Gastrocnemius medialis (tissue), 4 donors: ENCODE measurements around the gene LPCAT2. TPM values are rescaled to one million over a fixed set of nuclear protein-coding genes. Genes with fewer than 3 reads are reported as not detected.

Experiments
- ATAC-seq, 2 donors: fragments of 150-250 bp; one replicate each; pipeline ENCODE4 v1.9.1; 2016
- DNase-seq, 2 donors: peaks; one replicate each; pipeline ENCODE4 v3.0.0-alpha.2; 2019
- H3K27ac ChIP-seq, 4 donors: fragments of 200-600 bp; sonication (generic); 1 replicate in 1 of 4; 2 replicates in 3 of 4; pipeline ENCODE4 v1.5.1; 2016 to 2018; ENCODE audit warnings: mild to moderate bottlenecking in 2 of 4, moderate library complexity in 1 of 4
- H3K27me3 ChIP-seq, 3 donors: fragments of 200-600 bp; sonication (generic) in 2 of 3; 1 replicate in 1 of 3; 2 replicates in 2 of 3; pipeline versions ENCODE4 v1.5.1 to v1.6.0; 2016 to 2019; ENCODE audit warnings: mild to moderate bottlenecking in 1 of 3, moderate library complexity in 1 of 3
- H3K36me3 ChIP-seq, 2 donors: fragments of 200-600 bp; sonication (generic) in 1 of 2; one replicate each; pipeline ENCODE4 v1.5.1; 2017 to 2018
- H3K4me1 ChIP-seq, 2 donors: fragments of 200-600 bp; sonication (generic) in 1 of 2; one replicate each; pipeline ENCODE4 v1.5.1; 2016 to 2017; ENCODE audit warnings: mild to moderate bottlenecking in 2 of 2
- H3K4me3 ChIP-seq, 4 donors: fragments of 200-600 bp; sonication (generic) in 3 of 4; 1 replicate in 1 of 4; 2 replicates in 3 of 4; pipeline ENCODE4 v1.5.1; 2016 to 2019; ENCODE audit warnings: mild to moderate bottlenecking in 2 of 4
- H3K9me3 ChIP-seq, 3 donors: fragments of 200-600 bp; sonication (generic) in 2 of 3; 1 replicate in 1 of 3; 2 replicates in 2 of 3; pipeline ENCODE4 v1.5.1; 2016 to 2019
- POLR2A ChIP-seq, 2 donors: fragments of 450-650 bp; IDR thresholded peaks; one replicate each; pipeline ENCODE4 v1.6.1; 2017; ENCODE audit warnings: antibody characterized with exemption in 2 of 2, mild to moderate bottlenecking in 2 of 2, moderate library complexity in 2 of 2
- in situ Hi-C, 4 donors: fragments of 200-750 bp; cut with MboI; loops; one replicate each; pipeline versions ENCODE4 v1.15.0 to v1.8.0; 2017; ENCODE audit warnings: low sequenced_read_pairs in 4 of 4
- intact Hi-C: fragments of 100-400 bp; cut with DNase I; formaldehyde crosslinking; loops from one replicate; pipeline ENCODE4 v1.15.1; 2023; ENCODE audit warnings: low total_unique reads
- total RNA-seq, 4 donors: library from RNA; depleted of rRNA; stranded (reverse); fragments of >200 nt; gene quantifications; one replicate each; pipeline versions ENCODE4 v1.1.0 to v1.2.3, GENCODE V29; 2016
- TF ChIP-seq, protein P1 (sequence below), 5 experiments: fragments of 450-650 bp in 3 of 5; fragments of 200-600 bp in 2 of 5; sonication (generic) in 2 of 5; IDR thresholded peaks in 4 of 5; conservative IDR thresholded peaks in 1 of 5; 1 replicate in 4 of 5; 2 replicates in 1 of 5; pipeline ENCODE4 v1.5.1; 2016 to 2019; ENCODE audit warnings: antibody characterized with exemption in 5 of 5, mild to moderate bottlenecking in 3 of 5, moderate library complexity in 3 of 5

Gene LPCAT2
- total RNA-seq, 4 donors from 2014 or later = 1.2 to 6.7 (median 4.7) TPM

DNA sequence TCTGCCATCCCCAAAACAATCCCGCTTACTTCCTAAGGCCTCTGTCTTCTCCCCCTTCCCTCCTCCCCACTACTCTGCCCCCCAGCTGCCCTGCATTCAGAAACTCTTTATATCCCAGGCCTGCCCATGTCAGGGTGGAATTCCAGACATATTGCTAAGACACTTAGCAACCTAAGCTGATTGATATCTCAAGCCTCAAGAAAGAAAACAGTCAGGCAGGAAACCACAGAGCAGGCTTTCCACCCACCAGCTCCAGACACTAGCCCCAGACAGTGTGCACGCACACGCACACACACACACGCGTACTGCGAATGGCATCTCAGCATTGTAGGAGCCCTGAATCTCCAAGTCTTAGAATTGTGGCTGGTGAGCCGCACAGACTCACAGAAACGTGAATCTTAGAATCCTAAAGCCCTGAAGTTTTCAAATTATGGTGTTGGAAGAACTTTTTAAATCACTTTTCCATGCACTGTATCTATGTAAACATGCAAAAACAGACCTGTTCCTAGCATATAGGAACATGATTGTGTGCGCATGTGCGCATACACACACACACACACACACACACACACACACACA, 8.8 kb upstream of the LPCAT2 start:
- intact Hi-C loops (loop anchor here (5.0 kb wide), 1 partner anchor 42 kb away; no protein-coding TSS in a partner anchor), in situ Hi-C loops (no loop called here)
- H3K27ac ChIP-seq = peak overlapping the region in 1 of 4 donors; percentile 13
- DNase-seq (no peak), ATAC-seq (no peak)
- peaks cover 0 to 10% of the 10 kb centered on the region in 2 donors for H3K36me3 ChIP-seq
- H3K9me3 ChIP-seq = no peaks in the 10 kb centered on the region
- H3K4me3 ChIP-seq = no peak overlapping the region
- TF ChIP-seq POLR2A (IDR thresholded peaks at IDR 0.05) = no peak
- TF ChIP-seq, protein P1, sequence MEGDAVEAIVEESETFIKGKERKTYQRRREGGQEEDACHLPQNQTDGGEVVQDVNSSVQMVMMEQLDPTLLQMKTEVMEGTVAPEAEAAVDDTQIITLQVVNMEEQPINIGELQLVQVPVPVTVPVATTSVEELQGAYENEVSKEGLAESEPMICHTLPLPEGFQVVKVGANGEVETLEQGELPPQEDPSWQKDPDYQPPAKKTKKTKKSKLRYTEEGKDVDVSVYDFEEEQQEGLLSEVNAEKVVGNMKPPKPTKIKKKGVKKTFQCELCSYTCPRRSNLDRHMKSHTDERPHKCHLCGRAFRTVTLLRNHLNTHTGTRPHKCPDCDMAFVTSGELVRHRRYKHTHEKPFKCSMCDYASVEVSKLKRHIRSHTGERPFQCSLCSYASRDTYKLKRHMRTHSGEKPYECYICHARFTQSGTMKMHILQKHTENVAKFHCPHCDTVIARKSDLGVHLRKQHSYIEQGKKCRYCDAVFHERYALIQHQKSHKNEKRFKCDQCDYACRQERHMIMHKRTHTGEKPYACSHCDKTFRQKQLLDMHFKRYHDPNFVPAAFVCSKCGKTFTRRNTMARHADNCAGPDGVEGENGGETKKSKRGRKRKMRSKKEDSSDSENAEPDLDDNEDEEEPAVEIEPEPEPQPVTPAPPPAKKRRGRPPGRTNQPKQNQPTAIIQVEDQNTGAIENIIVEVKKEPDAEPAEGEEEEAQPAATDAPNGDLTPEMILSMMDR (IDR thresholded peaks at IDR 0.05 in 4 of 5, conservative IDR thresholded peaks at IDR 0.05 in 1 of 5) = no peak
- H3K4me1 ChIP-seq = peaks cover 21 to 26% of the 10 kb centered on the region in 2 donors
- H3K27me3 ChIP-seq = no peaks in the 10 kb centered on the region

DNA sequence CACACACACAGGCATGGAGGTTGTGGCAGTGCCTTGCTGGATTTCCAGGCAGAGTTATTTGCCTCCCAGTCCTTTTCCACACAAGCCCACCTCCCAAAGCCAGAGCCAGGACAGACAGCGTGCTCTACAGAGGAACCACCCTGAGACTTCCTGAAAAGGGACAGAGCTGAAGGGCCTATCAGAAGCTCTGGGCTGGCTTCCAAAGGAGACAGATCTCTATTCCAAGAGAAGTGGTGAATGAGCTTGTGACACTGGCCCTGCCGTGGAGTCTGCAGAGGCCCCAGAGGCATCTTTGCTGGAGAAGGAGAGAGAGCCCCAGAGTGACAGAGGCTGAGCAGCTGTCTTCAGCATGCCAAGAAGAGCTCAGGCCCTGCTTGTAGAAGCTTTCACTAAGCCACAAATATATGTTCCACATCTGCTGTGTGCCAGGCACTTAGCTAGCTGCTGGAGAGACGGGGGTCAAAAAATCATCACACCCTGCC, 8.3 kb upstream of the LPCAT2 start:
- no peaks in the 10 kb centered on the region for H3K9me3 ChIP-seq
- peaks cover 21 to 23% of the 10 kb centered on the region in 2 donors for H3K4me1 ChIP-seq
- no peak for TF ChIP-seq POLR2A (IDR thresholded peaks at IDR 0.05)
- TF ChIP-seq, protein P1 (IDR thresholded peaks at IDR 0.05 in 4 of 5, conservative IDR thresholded peaks at IDR 0.05 in 1 of 5) = no peak
- DNase-seq = peak; percentile 36 to 50
- H3K36me3 ChIP-seq = peaks cover 0 to 10% of the 10 kb centered on the region in 2 donors
- H3K4me3 ChIP-seq = no peak overlapping the region
- in situ Hi-C loops = no loop called here
- peak overlapping the region in 1 of 4 donors; percentile 13 for H3K27ac ChIP-seq
- no peaks in the 10 kb centered on the region for H3K27me3 ChIP-seq
- peak; percentile 45 to 76 for ATAC-seq
- intact Hi-C loops = no loop called here

DNA sequence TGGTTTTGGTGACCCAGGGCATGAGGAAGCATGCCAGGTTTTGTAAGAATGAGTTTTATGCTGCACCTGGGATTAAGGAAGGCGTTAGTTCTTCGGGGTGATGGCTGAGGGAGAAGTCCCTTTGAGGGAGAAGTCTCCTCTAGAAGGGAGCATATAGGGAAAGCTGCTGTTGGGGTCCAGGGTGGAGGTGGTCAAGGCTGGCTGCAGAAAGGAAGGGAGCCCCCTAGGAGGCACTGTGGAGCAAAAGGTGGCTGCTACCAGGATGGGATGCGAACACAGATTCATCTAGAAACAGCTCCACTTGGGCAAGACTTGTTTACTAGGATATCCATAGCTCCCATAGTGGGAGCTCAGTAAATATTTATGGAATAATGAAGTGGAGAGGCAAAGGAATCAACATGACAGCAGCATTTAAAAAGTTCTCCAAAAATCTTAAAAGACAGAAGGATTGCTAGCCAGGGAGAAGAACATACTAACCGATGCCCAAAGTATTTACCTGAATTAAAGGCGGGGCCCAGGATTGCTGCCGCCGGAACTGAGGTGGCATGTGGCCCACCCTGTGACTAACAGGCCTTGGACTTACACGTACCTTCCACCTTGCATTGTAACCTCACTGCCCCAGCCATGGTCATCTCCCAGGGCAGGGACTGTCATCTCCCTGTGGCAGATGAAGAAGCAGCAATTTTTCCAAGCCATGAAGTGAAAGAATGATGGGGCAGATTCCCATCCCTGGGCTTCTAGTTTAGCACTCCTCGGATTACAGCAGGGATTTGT, 7.1 kb upstream of the LPCAT2 start:
- peaks cover 21 to 23% of the 10 kb centered on the region in 2 donors for H3K4me1 ChIP-seq
- no peak for DNase-seq
- H3K4me3 ChIP-seq = no peak overlapping the region
- intact Hi-C loops (no loop called here), in situ Hi-C loops (no loop called here)
- no peak for TF ChIP-seq POLR2A (IDR thresholded peaks at IDR 0.05)
- TF ChIP-seq, protein P1 (IDR thresholded peaks at IDR 0.05 in 4 of 5, conservative IDR thresholded peaks at IDR 0.05 in 1 of 5) = no peak
- H3K27ac ChIP-seq = peak overlapping the region in 1 of 4 donors; percentile 10
- ATAC-seq = no peak
- no peaks in the 10 kb centered on the region for H3K9me3 ChIP-seq
- peaks cover 0 to 14% of the 10 kb centered on the region in 2 donors for H3K36me3 ChIP-seq
- no peaks in the 10 kb centered on the region for H3K27me3 ChIP-seq

- ATAC-seq (peak; percentile 66 to 67), DNase-seq (peak; percentile 57 to 79)
- H3K27me3 ChIP-seq = no peaks in the 10 kb centered on the region
- H3K9me3 ChIP-seq = no peaks in the 10 kb centered on the region
- H3K27ac ChIP-seq = peak overlapping the region in 3 of 4 donors; percentile 29 to 44 (median 33)
- peaks cover 21 to 23% of the 10 kb centered on the region in 2 donors for H3K4me1 ChIP-seq
- in situ Hi-C loops (no loop called here), intact Hi-C loops (no loop called here)
- no peak for TF ChIP-seq POLR2A (IDR thresholded peaks at IDR 0.05)
- TF ChIP-seq, protein P1 (IDR thresholded peaks at IDR 0.05 in 4 of 5, conservative IDR thresholded peaks at IDR 0.05 in 1 of 5) = no peak
- H3K36me3 ChIP-seq = peaks cover 0 to 18% of the 10 kb centered on the region in 2 donors
- no peak overlapping the region for H3K4me3 ChIP-seq
Observed at GRCh38 chr16:55502801-55503366, 6.0 kb upstream of the LPCAT2 start.
